WTC11 (cell line): ENCODE data around the gene CLPTM1.

Experiments used
- CBFB ChIP-seq: sonication (generic); formaldehyde crosslinking; IDR thresholded peaks from 2 replicates; pipeline ENCODE4 v1.8.1; 2022; ENCODE audit warnings: mild to moderate bottlenecking, low read depth, missing genetic modification reagents
- NR3C1 ChIP-seq: sonication (generic); formaldehyde crosslinking; conservative IDR thresholded peaks from 2 replicates; pipeline ENCODE4 v1.8.1; 2023; ENCODE audit warnings: low read depth, mild to moderate bottlenecking, missing genetic modification reagents
- TF ChIP-seq, protein P1 (sequence below): fragments of 200-600 bp; IDR thresholded peaks from 2 replicates; pipeline ENCODE4 v1.8.0; 2022; ENCODE audit warnings: antibody characterized with exemption

DNA sequence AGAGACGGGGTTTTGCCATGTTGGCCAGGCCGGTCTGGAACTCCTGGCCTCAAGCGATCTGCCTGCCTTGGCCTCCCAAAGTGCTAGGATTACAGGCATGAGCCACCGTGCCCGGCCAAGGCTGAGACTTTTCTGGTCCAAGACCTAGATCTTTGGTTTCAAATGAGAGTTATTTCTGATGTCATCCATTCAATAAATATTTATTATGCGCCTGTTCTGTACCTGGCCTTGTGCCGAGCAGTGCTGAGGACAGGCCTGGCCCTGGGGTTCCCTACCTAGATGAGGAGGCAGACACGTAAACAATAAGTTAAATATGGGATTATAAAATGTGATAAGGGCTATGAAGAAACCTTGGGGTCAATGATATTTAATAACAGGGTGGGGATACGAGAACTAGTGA, 50.6 kb downstream of the CLPTM1 start:
- TF ChIP-seq, protein P1, sequence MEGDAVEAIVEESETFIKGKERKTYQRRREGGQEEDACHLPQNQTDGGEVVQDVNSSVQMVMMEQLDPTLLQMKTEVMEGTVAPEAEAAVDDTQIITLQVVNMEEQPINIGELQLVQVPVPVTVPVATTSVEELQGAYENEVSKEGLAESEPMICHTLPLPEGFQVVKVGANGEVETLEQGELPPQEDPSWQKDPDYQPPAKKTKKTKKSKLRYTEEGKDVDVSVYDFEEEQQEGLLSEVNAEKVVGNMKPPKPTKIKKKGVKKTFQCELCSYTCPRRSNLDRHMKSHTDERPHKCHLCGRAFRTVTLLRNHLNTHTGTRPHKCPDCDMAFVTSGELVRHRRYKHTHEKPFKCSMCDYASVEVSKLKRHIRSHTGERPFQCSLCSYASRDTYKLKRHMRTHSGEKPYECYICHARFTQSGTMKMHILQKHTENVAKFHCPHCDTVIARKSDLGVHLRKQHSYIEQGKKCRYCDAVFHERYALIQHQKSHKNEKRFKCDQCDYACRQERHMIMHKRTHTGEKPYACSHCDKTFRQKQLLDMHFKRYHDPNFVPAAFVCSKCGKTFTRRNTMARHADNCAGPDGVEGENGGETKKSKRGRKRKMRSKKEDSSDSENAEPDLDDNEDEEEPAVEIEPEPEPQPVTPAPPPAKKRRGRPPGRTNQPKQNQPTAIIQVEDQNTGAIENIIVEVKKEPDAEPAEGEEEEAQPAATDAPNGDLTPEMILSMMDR, result no peak
- TF ChIP-seq CBFB (no peak), NR3C1 (CRISPR knock-in tag) (no peak)
